Breast epithelium (tissue), 4 donors: ENCODE results near the gene NDST4. TPM values are rescaled to one million over a fixed set of nuclear protein-coding genes. Genes with fewer than 3 reads are reported as not detected.

Experiments
- DNase-seq, 2 donors: peaks; one replicate each; pipeline ENCODE4 v3.0.0-alpha.2; 2019; ENCODE audit warnings: low spot score in 2 of 2
- H3K27ac ChIP-seq, 2 donors: fragments of 200-600 bp; sonication (generic) in 1 of 2; one replicate each; pipeline ENCODE4 v1.5.1; 2016 to 2019; ENCODE audit warnings: mild to moderate bottlenecking in 1 of 2
- H3K27me3 ChIP-seq, 2 donors: fragments of 200-600 bp; sonication (generic) in 1 of 2; one replicate each; pipeline versions ENCODE4 v1.5.1 to v1.6.0; 2017 to 2019; ENCODE audit warnings: control low read depth in 1 of 2, mild to moderate bottlenecking in 1 of 2
- H3K36me3 ChIP-seq: fragments of 200-600 bp; one replicate; pipeline ENCODE4 v1.5.1; 2019
- H3K4me1 ChIP-seq, 2 donors: fragments of 200-600 bp; sonication (generic); one replicate each; pipeline ENCODE4 v1.5.1; 2016 to 2019; ENCODE audit warnings: control low read depth in 1 of 2
- H3K4me3 ChIP-seq, 3 donors: fragments of 200-600 bp; sonication (generic); 1 replicate in 2 of 3; 2 replicates in 1 of 3; pipeline ENCODE4 v1.5.1; 2016 to 2019; ENCODE audit warnings: mild to moderate bottlenecking in 3 of 3, moderate library complexity in 2 of 3
- H3K9me3 ChIP-seq, 2 donors: fragments of 200-600 bp; sonication (generic) in 1 of 2; one replicate each; pipeline ENCODE4 v1.5.1; 2016 to 2019; ENCODE audit warnings: control low read depth in 1 of 2
- CTCF ChIP-seq, 3 donors: fragments of 450-650 bp; IDR thresholded peaks; one replicate each; pipeline ENCODE4 v1.5.1; 2016 to 2017; ENCODE audit warnings: antibody characterized with exemption in 3 of 3, mild to moderate bottlenecking in 3 of 3, moderate library complexity in 3 of 3
- POLR2A ChIP-seq: fragments of 450-650 bp; IDR thresholded peaks from one replicate; pipeline ENCODE4 v1.6.1; 2016; ENCODE audit warnings: antibody characterized with exemption, mild to moderate bottlenecking, moderate library complexity
- POLR2AphosphoS5 ChIP-seq, 3 donors: sonication (generic); formaldehyde crosslinking; IDR thresholded peaks; one replicate each; pipeline ENCODE4 v1.6.1; 2017; ENCODE audit warnings: antibody characterized with exemption in 3 of 3
- intact Hi-C: fragments of 100-400 bp; cut with DNase I; formaldehyde crosslinking; loops from one replicate; pipeline ENCODE4 v1.15.1; 2023; ENCODE audit warnings: low total_unique reads
- total RNA-seq, 3 donors: library from RNA; depleted of rRNA; stranded (reverse); fragments of >200 nt; gene quantifications; one replicate each; pipeline ENCODE4 v1.1.0, GENCODE V29; 2016

The NDST4 gene
- total RNA-seq, 3 donors from 2014 or later = not detected

GRCh38 chr4:115107411-115107810 lies 6.0 kb downstream of the NDST4 start:
- intact Hi-C loops = no loop called here
- no peak for TF ChIP-seq CTCF (IDR thresholded peaks at IDR 0.05)
- TF ChIP-seq POLR2A = no peak
- TF ChIP-seq POLR2AphosphoS5 (IDR thresholded peaks at IDR 0.05) = no peak

GRCh38 chr4:115101675-115102074 lies 11.7 kb downstream of the NDST4 start:
- H3K27ac ChIP-seq = no peak overlapping the region
- H3K27me3 ChIP-seq = no peaks in the 10 kb centered on the region
- TF ChIP-seq CTCF (IDR thresholded peaks at IDR 0.05) = no peak
- no peak for TF ChIP-seq POLR2A
- no peak for TF ChIP-seq POLR2AphosphoS5 (IDR thresholded peaks at IDR 0.05)
- DNase-seq = no peak
- no peak overlapping the region for H3K4me3 ChIP-seq
- no peaks in the 10 kb centered on the region for H3K4me1 ChIP-seq
- H3K9me3 ChIP-seq = no peaks in the 10 kb centered on the region
- no peaks in the 10 kb centered on the region for H3K36me3 ChIP-seq
- intact Hi-C loops = no loop called here

More at GRCh38 chr4:115107411-115107810, 6.0 kb downstream of the NDST4 start:
- H3K27me3 ChIP-seq = no peaks in the 10 kb centered on the region
- H3K36me3 ChIP-seq = no peaks in the 10 kb centered on the region
- no peaks in the 10 kb centered on the region for H3K9me3 ChIP-seq
- H3K27ac ChIP-seq = no peak overlapping the region
- DNase-seq = no peak
- H3K4me3 ChIP-seq = no peak overlapping the region
- no peaks in the 10 kb centered on the region for H3K4me1 ChIP-seq

GRCh38 chr4:115090483-115091075 lies 22.8 kb downstream of the NDST4 start:
- no peak overlapping the region for H3K27ac ChIP-seq
- no peaks in the 10 kb centered on the region for H3K4me1 ChIP-seq
- TF ChIP-seq CTCF (IDR thresholded peaks at IDR 0.05) = peak in 1 of 3 donors; percentile 31
- TF ChIP-seq POLR2AphosphoS5 (IDR thresholded peaks at IDR 0.05) = no peak
- intact Hi-C loops = no loop called here
- H3K4me3 ChIP-seq = no peak overlapping the region
- no peaks in the 10 kb centered on the region for H3K36me3 ChIP-seq
- DNase-seq = no peak
- H3K27me3 ChIP-seq = no peaks in the 10 kb centered on the region
- H3K9me3 ChIP-seq = no peaks in the 10 kb centered on the region

- Histone ChIP-seq H3K27me3 (no peaks in the 10 kb centered on the region), H3K4me1 (no peaks in the 10 kb centered on the region), H3K4me3 (no peak overlapping the region), H3K9me3 (peaks cover 9 to 11% of the 10 kb centered on the region in 2 donors), H3K27ac (no peak overlapping the region), H3K36me3 (no peaks in the 10 kb centered on the region)
- intact Hi-C loops = no loop called here
- no peak for DNase-seq
- TF ChIP-seq POLR2A = no peak
- no peak for TF ChIP-seq POLR2AphosphoS5 (IDR thresholded peaks at IDR 0.05)
- TF ChIP-seq CTCF (IDR thresholded peaks at IDR 0.05) = no peak
These were observed 30.8 kb downstream of the NDST4 start for GRCh38 chr4:115082633-115083032.

- no peaks in the 10 kb centered on the region for H3K9me3 ChIP-seq
- no peak overlapping the region for H3K4me3 ChIP-seq
- intact Hi-C loops = no loop called here
- TF ChIP-seq POLR2AphosphoS5 (IDR thresholded peaks at IDR 0.05) = no peak
- no peak for TF ChIP-seq POLR2A
- no peak for TF ChIP-seq CTCF (IDR thresholded peaks at IDR 0.05)
- no peaks in the 10 kb centered on the region for H3K27me3 ChIP-seq
- no peaks in the 10 kb centered on the region for H3K36me3 ChIP-seq
- H3K27ac ChIP-seq = no peak overlapping the region
- DNase-seq = no peak
- H3K4me1 ChIP-seq = no peaks in the 10 kb centered on the region
These were observed 36.7 kb downstream of the NDST4 start for GRCh38 chr4:115076691-115077090.
